ENCODE data around the gene TMEFF1.
"Not testable (repeated sequence)": the region's sequence is repeated elsewhere in the genome, so short reads cannot be mapped to it uniquely, and the experiment has no call there.

TMEFF1 gene

DNA sequence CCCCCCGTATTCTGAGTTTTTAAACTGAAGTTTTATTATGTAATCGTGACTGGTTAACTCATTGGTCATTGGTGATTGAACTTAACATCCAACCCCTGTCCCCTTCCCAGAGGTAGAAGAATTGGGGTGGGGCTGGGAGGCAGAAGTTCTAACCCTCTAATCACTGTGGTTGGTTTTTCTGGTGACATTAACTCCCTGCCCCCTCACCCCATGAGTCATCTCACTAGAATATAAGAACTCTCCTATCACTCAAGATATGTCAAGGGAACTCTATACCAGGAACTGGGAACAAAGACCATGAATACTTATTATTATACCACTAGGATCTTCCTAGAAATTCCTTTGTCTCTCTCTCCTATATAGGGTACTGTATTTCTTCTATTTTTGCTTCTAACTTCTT, 52.6 kb downstream of the TMEFF1 start:
- TF ChIP-seq, protein P1, sequence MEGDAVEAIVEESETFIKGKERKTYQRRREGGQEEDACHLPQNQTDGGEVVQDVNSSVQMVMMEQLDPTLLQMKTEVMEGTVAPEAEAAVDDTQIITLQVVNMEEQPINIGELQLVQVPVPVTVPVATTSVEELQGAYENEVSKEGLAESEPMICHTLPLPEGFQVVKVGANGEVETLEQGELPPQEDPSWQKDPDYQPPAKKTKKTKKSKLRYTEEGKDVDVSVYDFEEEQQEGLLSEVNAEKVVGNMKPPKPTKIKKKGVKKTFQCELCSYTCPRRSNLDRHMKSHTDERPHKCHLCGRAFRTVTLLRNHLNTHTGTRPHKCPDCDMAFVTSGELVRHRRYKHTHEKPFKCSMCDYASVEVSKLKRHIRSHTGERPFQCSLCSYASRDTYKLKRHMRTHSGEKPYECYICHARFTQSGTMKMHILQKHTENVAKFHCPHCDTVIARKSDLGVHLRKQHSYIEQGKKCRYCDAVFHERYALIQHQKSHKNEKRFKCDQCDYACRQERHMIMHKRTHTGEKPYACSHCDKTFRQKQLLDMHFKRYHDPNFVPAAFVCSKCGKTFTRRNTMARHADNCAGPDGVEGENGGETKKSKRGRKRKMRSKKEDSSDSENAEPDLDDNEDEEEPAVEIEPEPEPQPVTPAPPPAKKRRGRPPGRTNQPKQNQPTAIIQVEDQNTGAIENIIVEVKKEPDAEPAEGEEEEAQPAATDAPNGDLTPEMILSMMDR (IDR thresholded peaks at IDR 0.05; ENCODE audit: control insufficient read depth, insufficient read depth, low read depth, low read length, missing control alignments), result no peak
- no peak overlapping the region for H3K4me3 ChIP-seq (ENCODE audit: control insufficient read depth, low read depth, low read length)
- no peak for DNase-seq (ENCODE audit: low read depth)

DNA sequence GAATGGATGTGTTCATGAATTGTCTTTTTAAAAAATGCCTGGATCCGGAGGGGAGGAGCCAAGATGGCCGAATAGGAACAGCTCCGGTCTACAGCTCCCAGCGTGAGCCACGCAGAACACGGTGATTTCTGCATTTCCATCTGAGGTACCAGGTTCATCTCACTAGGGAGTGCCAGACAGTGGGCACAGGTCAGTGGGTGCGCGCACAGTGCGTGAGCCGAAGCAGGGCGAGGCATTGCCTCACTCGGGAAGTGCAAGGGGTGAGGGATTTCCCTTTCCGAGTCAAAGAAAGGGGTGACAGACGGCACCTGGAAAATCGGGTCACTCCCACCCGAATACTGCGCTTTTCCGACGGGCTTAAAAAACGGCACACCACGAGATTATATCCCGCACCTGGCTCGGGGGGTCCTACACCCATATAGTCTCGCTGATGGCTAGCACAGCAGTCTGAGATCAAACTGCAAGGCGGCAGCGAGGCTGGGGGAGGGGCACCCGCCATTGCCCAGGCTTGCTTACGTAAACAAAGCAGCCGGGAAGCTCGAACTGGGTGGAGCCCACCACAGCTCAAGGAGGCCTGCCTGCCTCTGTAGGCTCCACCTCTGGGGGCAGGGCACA, 54.3 kb downstream of the TMEFF1 start:
- not testable (repeated sequence) for H3K4me3 ChIP-seq (ENCODE audit: control insufficient read depth, low read depth, low read length); DNase-seq (ENCODE audit: low read depth)

DNA sequence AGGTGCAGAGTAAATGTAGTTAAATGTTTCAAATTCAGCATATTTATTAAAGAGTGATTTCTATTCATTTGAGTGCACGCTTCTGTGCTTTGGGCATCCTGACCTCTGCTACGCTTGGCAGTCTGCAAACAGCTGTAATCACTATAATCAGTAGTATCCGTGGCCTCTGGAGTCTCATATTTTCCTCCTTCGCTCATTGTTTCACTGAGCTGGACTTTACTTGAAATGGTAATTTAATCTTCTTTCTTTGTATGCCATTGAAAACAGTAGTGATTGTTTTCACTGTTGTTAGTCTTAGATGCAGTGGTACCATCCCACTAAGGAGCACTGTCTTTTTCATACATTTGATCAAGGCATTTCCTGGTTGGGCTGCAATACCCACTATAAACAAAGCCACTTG, 61.5 kb downstream of the TMEFF1 start:
- no peak overlapping the region for H3K4me3 ChIP-seq (ENCODE audit: control insufficient read depth, low read depth, low read length)
- no peak for DNase-seq (ENCODE audit: low read depth)
- TF ChIP-seq, protein P1 (IDR thresholded peaks at IDR 0.05; ENCODE audit: control insufficient read depth, insufficient read depth, low read depth, low read length, missing control alignments), result no peak

DNA sequence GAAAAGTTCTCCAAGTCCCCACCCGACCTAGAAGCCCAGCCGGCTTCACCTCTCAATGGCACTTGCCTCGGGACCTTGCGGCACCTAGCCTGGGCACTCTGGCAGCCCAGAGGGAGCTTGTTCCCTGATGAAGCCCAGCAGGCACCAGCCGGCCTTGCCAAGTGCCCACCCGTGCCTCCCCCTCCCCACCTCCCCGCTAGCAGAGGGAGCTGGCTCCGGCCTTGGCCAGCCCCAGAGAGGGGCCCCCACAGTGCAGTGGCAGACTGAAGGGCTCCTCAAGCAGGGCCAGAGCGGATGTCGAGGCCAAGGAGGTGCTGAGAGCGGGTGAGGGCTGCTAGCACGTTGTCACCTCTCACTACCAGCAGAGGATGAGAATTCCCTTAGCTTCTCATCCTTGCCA, 67.4 kb downstream of the TMEFF1 start:
- TF ChIP-seq, protein P1 (IDR thresholded peaks at IDR 0.05; ENCODE audit: control insufficient read depth, insufficient read depth, low read depth, low read length, missing control alignments), result no peak
- no peak for DNase-seq (ENCODE audit: low read depth)
- no peak overlapping the region for H3K4me3 ChIP-seq (ENCODE audit: control insufficient read depth, low read depth, low read length)

DNA sequence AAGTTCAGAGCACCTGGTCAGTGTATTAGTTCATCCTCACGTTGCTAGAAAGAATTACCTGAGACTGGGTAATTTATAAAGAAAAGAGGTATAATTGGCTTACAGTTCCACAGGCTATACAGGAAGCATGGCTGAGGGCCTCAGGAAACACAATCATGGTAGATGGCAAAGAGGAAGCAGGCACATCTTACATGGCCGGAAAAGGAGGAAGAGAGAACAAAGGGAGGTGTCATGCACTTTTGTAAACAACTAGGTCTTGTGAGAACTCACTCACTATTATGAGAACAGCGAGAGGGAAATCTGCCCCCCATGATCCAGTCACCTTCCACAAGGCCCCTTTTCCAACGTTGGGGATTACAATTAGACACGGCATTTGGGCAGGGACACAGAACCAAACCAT, 76.1 kb downstream of the TMEFF1 start:
- TF ChIP-seq, protein P1 (IDR thresholded peaks at IDR 0.05; ENCODE audit: control insufficient read depth, insufficient read depth, low read depth, low read length, missing control alignments), result no peak
- H3K4me3 ChIP-seq (ENCODE audit: control insufficient read depth, low read depth, low read length), result no peak overlapping the region
- DNase-seq (ENCODE audit: low read depth), result no peak

DNA sequence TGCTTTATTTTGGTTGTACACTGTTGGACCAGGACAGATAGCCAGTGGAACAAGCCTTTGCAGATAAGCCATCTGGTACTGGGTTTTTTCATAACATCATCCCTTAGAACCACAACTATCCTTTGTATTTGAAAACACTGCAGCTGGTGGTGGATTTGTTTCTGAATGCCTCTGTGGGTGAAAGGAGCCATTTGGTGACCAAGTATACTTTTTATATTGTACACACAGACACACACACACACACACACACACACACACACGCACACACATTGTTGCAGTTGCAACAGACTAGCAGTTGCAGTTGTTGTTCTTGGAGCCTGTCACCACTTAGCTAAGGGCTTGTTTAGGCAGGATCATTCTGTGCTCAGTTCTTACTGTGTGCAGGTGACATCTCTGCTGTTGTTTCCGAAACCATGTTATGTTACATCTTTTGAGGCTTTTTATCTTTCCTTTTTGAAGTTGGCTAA, 82.0 kb downstream of the TMEFF1 start:
- TF ChIP-seq, protein P1 (IDR thresholded peaks at IDR 0.05; ENCODE audit: control insufficient read depth, insufficient read depth, low read depth, low read length, missing control alignments), result no peak
- DNase-seq (ENCODE audit: low read depth), result no peak
- H3K4me3 ChIP-seq (ENCODE audit: control insufficient read depth, low read depth, low read length), result no peak overlapping the region

DNA sequence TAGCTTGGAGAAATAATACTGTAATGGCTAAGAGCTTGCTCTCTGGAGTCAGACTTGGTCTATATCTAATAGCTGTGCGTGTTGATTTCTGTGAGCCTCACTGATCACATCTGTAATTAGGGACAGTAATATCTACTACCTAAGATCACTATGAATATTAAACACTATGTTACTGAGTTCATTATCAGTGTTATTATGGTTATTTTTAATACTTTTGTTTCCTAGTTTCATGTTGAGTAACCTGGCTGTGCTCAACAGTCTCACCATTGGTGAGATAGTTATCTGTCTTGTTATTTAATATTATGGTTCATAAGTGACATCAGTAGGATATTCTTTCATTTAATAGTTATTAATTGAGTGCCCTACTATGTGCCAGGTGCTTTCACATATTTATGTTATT, 82.5 kb downstream of the TMEFF1 start:
- TF ChIP-seq, protein P1 (IDR thresholded peaks at IDR 0.05; ENCODE audit: control insufficient read depth, insufficient read depth, low read depth, low read length, missing control alignments), result no peak
- no peak overlapping the region for H3K4me3 ChIP-seq (ENCODE audit: control insufficient read depth, low read depth, low read length)
- DNase-seq (ENCODE audit: low read depth), result no peak
